ENCODE results near the gene ERGIC1. TPM values are rescaled to one million over a fixed set of nuclear protein-coding genes. Genes with fewer than 3 reads are reported as not detected.
A peak's percentile ranks its signal among the peaks of the same experiment; 100 is the strongest.

ERGIC1 gene
- total and polyA plus RNA-seq, 9 donors = 41.7 to 147 (median 92.3) TPM

GRCh38 chr5:172866802-172867748 is 33.0 kb downstream of the ERGIC1 start:
- WGBS, 3 donors = 31 to 51% (median 37%) methylated on average over 9 of the region's 9 CpGs
- intact Hi-C loops (cut with DNase I) = loop anchor here in 3 of 4 donors (2.0 to 10.0 kb wide), 5 partner anchors 70 to 150 kb away; partner anchors contain the start of gene DUSP1 (in 1 of the 3)
- Histone ChIP-seq H3K27me3 (no peaks in the 10 kb centered on the region), H3K4me1 (ENCODE audit: insufficient read depth) (peaks cover 47% of the 10 kb centered on the region), H3K4me3 (no peak overlapping the region), H3K27ac (peak overlapping the region in 1 of 2 donors; percentile 52), H3K9me3 (no peaks in the 10 kb centered on the region), H3K36me3 (no peaks in the 10 kb centered on the region)
- peak in 4 of 5 donors; percentile 65 to 78 (median 66) for DNase-seq
- TF ChIP-seq CTCF (IDR thresholded peaks at IDR 0.05) = no peak
- no peak for TF ChIP-seq POLR2A (IDR thresholded peaks at IDR 0.05)
- no peak for TF ChIP-seq EP300 (IDR thresholded peaks at IDR 0.05)

DNA sequence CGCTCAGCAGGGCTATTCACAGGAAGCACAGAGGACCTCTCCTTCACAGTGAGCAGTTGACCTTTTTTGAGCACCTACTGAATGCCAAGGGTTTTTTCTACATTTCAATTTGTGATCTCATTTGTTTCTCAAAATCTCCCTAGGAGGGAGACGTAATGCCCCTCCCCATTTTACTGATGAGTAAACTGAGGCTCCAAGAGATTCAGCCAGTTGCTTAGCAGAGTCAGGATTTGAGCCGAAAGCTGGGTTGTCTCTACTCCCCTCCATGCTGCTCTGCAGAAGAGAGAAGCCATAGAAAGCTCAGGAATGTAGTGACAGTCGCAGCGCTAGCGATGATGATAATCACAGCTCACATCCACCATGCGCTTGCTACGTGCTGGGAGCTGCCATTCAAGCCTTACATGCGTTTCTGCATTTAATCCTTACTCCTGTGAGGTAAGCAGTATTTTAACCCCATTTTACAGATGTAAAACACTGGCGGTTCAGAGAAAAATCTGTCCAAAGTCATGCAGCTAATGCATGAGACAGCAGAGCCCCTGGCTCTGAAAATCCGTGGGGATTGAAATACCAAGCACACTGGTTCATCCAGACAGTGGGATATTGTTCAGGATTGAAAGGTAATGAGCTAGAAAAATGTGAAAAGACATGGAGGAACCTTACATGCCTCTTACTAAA is 33.8 kb downstream of the ERGIC1 start:
- H3K36me3 ChIP-seq = no peaks in the 10 kb centered on the region
- WGBS, 3 donors = 71 to 76% (median 72%) methylated on average over 11 of the region's 11 CpGs
- TF ChIP-seq CTCF (IDR thresholded peaks at IDR 0.05) = no peak
- TF ChIP-seq POLR2A (IDR thresholded peaks at IDR 0.05) = no peak
- no peak for TF ChIP-seq EP300 (IDR thresholded peaks at IDR 0.05)
- H3K27me3 ChIP-seq = no peaks in the 10 kb centered on the region
- intact Hi-C loops (cut with DNase I) = loop anchor here in 3 of 4 donors (2.0 to 10.0 kb wide), 5 partner anchors 71 to 151 kb away; partner anchors contain the start of gene DUSP1 (in 1 of the 3)
- peak overlapping the region in 1 of 2 donors; percentile 63 for H3K27ac ChIP-seq
- no peaks in the 10 kb centered on the region for H3K9me3 ChIP-seq
- H3K4me3 ChIP-seq = no peak overlapping the region
- no peak for DNase-seq
- peaks cover 50% of the 10 kb centered on the region for H3K4me1 ChIP-seq (ENCODE audit: insufficient read depth)

DNA sequence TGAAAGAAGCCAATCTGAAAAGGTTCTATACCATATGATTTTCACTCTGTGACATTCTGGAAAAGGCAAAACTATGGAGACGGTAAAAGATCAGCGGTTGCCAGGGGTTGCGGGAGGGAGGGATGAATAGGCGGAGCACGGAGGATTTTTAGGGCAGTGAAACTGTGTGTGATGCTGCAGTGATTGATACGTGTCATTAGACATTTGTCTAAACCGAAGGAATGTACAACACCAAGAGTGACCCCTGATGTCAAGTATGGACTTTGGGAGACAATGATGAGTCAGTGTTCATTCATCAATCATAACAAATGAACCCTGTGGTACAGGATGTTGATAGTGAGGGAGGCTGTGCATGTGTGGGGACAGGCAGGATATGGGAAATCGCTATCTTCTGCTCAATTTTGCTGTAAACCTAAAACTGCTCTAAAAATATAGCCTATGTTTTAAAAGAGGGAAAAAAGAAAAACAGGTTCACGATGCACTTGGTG is 34.4 kb downstream of the ERGIC1 start:
- intact Hi-C loops (cut with DNase I) = loop anchor here in 3 of 4 donors (5.0 to 10.0 kb wide), 4 partner anchors 71 to 151 kb away; partner anchors contain the start of gene DUSP1 (in 1 of the 3)
- no peak for TF ChIP-seq EP300 (IDR thresholded peaks at IDR 0.05)
- no peak for TF ChIP-seq CTCF (IDR thresholded peaks at IDR 0.05)
- TF ChIP-seq POLR2A (IDR thresholded peaks at IDR 0.05) = no peak
- H3K4me3 ChIP-seq = no peak overlapping the region

More for the DNA sequence above, 34.4 kb downstream of the ERGIC1 start:
- Histone ChIP-seq H3K9me3 (no peaks in the 10 kb centered on the region), H3K27ac (peak overlapping the region; percentile 63 to 76), H3K4me1 (ENCODE audit: insufficient read depth) (peaks cover 54% of the 10 kb centered on the region), H3K36me3 (no peaks in the 10 kb centered on the region), H3K27me3 (no peaks in the 10 kb centered on the region)
- no peak for DNase-seq
- WGBS, 3 donors = 53 to 63% (median 56%) methylated on average over 9 of the region's 9 CpGs

All from ovary (tissue), 9 donors.